HG02973 (cell line): ENCODE measurements around the gene ESPNL.
"Not testable (repeated sequence)": the region's sequence is repeated elsewhere in the genome, so short reads cannot be mapped to it uniquely, and the experiment has no call there.

Experiments
- ATAC-seq: cut with Tn5 transposase; IDR thresholded peaks from one replicate; pipeline ENCODE4 v1.9.1; 2021; ENCODE audit warnings: moderate library complexity; ENCODE audit not compliant: unreplicated experiment

Gene ESPNL

GRCh38 chr2:238100049-238100820, at the start of gene ESPNL:
TSS of gene ESPNL (plus strand) at chr2:238100340. CDS start at chr2:238100420, 80 bp downstream.
- no peak for ATAC-seq

- no peak for ATAC-seq
These were observed 46.9 kb upstream of the ESPNL start for GRCh38 chr2:238053191-238053776.

- no peak for ATAC-seq
These were observed 44.3 kb upstream of the ESPNL start for GRCh38 chr2:238055841-238056240.

GRCh38 chr2:238057696-238058575, 42.2 kb upstream of the ESPNL start:
- ATAC-seq = not testable (repeated sequence)

GRCh38 chr2:238059505-238059904, 40.6 kb upstream of the ESPNL start:
- no peak for ATAC-seq

- no peak for ATAC-seq
These were observed 40.0 kb upstream of the ESPNL start for GRCh38 chr2:238060096-238060541.

GRCh38 chr2:238060542-238061314, 39.4 kb upstream of the ESPNL start, which contains the start of gene SCLY:
TSS of gene SCLY (plus strand) at chr2:238061001. CDS start at chr2:238061055, 54 bp downstream.
- ATAC-seq = peak; percentile 95

- ATAC-seq = peak; percentile 16
These were observed 38.6 kb upstream of the ESPNL start for GRCh38 chr2:238061315-238062202.

GRCh38 chr2:238063414-238064189, 36.5 kb upstream of the ESPNL start:
- no peak for ATAC-seq

- ATAC-seq = no peak
These were observed 35.8 kb upstream of the ESPNL start for GRCh38 chr2:238064376-238064775.

GRCh38 chr2:238065071-238065846, 34.9 kb upstream of the ESPNL start:
- ATAC-seq = no peak

GRCh38 chr2:238066218-238066617, 33.9 kb upstream of the ESPNL start:
- no peak for ATAC-seq

- ATAC-seq = not testable (repeated sequence)
These were observed 33.4 kb upstream of the ESPNL start for GRCh38 chr2:238066718-238067117.

GRCh38 chr2:238067939-238068338, 32.2 kb upstream of the ESPNL start:
- no peak for ATAC-seq

GRCh38 chr2:238069021-238069709, 31.0 kb upstream of the ESPNL start:
- no peak for ATAC-seq

GRCh38 chr2:238069877-238070276, 30.3 kb upstream of the ESPNL start:
- ATAC-seq = no peak

GRCh38 chr2:238075397-238075796, 24.7 kb upstream of the ESPNL start:
- no peak for ATAC-seq
